GM21526 (cell line): ENCODE measurements around the gene LIFR.
"Not testable (repeated sequence)": the region's sequence is repeated elsewhere in the genome, so short reads cannot be mapped to it uniquely, and the experiment has no call there.

Source experiments
- ATAC-seq: cut with Tn5 transposase; IDR thresholded peaks from one replicate; pipeline ENCODE4 v1.9.1; 2021; ENCODE audit warnings: moderate library complexity; ENCODE audit not compliant: unreplicated experiment, low FRiP score

LIFR gene

DNA sequence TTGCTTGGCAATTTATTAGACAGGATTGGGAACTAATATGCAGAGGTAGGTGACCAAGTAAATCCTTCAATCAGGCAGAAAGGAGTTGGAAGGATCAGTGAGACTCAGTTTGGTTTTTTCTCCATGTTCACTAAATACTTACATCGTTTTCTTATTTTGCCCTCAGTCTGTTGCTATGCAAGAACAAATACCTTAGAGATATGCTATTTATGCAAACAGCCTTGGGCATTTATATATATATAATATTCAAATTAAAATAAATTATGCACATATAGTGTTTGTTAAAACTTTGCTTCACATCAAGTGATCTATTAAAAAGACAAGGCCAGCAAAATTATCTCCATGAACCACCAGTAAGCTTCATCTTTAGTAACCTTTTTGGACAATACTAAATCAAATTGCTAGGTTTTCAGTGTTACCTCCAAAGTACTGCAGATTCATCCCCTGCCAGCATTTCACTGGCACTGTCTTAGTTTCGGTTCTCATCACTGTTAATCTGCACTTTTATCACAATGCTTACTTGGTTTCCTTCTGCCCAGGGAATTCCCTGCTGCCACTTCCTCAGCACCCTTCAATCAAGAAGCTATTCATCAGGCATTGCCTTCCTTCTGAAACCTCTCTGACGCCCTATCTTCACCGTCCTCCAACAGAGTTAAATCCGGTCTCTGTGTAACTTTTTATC is 26.0 kb upstream of the LIFR start:
- ATAC-seq, result no peak

DNA sequence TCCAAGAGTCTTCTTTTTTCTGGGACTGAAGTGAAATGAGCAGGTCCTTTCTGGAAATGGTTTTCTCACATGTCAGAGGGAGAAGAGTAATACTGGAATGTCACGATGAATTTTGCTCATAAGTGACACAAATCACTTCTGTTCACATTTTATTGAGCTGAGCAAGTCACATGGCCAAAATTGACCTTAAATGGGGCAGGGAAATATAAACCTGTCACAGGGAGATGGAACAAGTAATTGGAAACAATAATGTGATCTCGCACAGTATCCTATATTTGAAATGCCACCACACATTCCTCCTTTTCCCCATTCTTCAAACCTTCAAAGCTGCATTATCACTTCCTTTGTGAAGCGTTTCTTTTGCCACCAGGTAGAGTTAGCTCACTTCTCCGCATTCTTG is 25.2 kb upstream of the LIFR start:
- ATAC-seq, result no peak

DNA sequence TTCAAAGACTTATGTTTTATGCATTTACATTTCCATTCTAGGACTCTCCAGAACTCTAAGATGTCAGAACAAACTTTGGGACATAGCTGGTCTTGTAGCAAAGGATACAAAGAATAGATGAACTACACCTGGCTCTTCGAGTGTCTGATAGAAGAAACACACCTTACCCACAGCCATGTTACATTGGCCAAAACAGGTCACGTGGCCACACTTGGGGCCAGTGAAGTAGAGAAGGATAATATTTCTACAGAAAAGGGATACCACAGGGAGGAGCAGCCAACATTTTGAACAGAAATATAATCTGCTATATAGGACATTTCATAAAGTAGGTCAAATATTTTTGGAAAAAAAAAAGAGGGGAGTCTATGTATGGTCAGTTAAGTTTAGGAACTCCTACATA is 22.7 kb upstream of the LIFR start:
- no peak for ATAC-seq

DNA sequence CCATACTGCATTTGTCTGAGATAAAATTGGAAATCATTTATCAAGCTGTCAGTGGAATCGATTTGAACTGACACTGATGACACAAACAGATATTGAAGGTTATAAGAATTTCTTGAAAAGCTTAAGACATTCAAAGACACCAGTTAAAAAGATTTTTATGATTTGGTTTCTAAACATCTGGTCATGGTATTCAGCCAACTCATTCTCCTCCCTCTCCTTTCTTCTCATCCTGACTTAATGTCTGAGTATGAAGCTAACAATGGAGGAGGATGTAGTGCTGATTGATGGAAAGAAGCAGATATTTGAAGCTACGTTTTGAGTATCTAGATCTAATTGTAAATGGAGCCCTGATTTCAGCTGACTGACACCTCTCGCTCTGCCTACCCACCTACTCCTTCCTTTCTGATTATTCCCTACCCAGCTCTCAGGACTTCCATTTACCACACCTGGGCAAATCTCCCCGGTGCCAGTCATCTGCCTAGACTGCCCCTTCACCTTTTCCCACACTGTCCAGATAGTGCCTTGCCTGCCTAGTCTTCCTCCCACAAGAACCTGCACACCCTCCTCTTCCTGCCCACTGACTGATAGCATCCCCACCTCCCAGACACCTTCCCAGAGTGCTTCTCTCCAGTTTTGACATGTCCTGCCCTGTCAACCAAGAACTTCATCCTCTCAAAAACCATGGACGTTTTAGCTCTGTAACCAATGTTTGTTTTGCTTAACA is 20.7 kb upstream of the LIFR start:
- ATAC-seq, result no peak

DNA sequence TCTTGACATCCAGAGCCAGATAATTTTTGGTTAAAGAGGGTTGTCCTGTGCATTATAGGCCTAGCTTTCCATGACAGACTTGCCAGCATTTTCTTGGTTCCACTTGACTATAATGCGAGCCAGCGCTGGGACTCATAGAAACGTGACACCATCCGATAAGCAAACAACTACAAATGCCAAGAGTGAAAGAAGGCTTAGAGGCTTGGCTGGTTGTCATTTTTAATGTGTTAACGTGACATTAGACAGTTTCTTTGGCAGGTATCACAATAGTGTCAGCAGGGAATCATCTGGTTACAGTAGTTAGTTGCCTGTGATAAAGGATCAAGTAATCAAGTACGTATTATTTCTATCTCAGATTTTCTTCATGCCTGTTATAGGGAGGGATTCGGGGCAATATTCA is 20.0 kb upstream of the LIFR start:
- ATAC-seq, result no peak

DNA sequence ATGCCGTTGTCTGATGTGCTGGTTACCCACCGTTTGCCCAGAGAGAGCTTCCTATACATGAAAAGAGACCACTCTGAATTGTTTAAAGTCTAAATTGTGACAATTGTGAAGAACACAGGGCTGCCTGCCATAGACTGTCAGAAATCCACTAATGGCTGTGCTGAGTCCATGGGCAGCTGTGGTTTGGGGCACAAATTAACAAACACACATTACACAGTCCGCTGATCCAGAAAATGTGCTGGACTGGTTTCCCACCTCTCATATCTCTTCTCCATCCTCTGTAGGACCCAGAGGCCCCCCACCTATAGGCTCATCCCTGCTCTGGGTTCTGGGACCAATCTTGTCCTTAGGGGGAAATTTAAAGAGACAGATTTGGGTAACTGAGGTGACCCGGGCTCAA is 19.0 kb upstream of the LIFR start:
- ATAC-seq, result no peak

DNA sequence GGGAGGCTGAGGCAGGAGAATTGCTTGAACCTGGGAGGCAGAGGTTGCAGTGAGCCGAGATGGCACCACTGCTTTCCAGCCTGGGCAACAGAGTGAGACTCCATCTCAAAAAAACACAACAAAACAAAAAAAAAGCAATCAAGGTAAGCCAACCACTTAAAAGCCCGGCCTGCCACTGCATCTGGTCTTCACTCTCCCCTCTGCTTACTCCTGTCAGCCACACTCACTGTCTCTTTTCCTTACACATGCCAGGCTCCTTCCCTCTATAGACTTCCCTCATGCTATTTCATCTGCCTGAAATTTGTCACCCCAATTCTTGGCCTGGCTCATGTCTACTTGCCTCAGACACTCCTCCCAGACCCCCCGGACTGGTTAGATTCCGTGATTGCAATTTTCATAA is 17.6 kb upstream of the LIFR start:
- no peak for ATAC-seq

DNA sequence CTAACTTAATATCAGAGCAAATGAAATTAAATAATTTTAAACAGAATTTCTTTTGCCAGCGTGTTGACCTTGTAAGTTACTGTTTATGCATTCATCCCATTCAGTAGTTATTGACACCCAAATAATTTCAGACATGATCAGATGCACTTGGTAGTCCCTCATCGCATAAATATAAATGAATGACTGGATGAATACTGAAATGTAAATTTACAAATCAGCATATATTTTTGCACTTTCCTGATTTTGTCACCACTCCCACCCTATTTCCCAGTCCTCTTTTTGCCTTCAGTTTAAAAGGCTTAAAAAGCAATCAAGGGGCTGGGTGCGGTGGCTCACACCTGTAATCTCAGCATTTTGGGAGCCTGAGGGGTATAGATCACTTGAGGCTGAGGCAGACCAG is 17.1 kb upstream of the LIFR start:
- no peak for ATAC-seq

DNA sequence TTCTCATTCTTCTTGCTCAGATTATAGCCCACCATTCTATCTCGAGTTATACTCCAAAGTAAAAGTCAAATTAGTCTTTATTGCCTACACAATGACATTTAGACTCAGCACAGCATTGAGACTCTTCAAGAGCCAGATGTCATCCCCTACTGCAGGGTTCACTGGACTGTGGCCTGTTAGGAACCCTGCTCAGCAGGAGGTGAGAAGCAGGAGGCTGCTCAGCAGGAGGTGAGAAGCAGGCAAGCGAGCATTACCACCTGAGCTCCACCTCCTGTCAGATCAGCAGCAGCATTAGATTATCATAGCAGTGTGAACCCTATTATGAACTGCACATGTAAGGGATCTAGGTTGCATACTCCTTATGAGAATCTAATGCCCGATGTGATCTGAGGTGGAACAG is 12.7 kb upstream of the LIFR start:
- no peak for ATAC-seq

DNA sequence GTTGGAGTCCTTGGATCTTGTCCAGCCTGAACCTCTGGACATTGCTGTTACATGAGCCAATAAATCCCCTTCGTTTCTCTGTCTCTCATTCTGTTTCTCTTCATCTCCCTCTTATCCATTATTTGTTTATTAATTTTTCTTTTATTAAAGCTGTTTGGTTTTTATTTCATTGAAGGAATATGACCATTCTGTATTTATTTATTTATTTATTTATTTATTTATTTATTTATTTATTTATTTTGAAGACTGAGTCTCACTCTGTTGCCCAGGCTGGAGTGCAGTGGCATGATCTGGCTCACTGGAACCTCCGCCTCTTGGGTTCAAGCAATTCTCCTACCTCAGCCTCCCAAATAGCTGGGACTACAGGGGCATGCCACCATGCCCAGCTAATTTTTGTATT is 10.9 kb upstream of the LIFR start:
- ATAC-seq, result not testable (repeated sequence)

DNA sequence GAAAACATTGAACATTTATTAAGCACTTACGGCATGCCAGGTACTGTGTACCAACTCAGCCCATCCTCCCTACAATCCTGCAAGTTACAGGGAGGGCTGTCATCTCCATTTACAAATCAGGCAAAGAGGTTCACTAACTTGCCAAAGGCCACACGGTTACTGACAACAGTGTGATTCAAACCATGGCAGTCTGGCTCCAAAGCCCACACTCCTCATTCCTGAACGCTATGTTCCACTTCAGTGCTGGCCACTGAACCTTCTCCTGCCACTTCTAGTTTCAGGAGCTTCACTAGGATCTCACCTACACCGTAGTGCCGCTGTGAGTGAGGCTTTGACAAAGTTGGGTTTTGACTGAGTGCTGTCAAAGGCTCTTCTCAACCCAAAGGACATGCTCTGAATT is 7.2 kb upstream of the LIFR start:
- no peak for ATAC-seq

DNA sequence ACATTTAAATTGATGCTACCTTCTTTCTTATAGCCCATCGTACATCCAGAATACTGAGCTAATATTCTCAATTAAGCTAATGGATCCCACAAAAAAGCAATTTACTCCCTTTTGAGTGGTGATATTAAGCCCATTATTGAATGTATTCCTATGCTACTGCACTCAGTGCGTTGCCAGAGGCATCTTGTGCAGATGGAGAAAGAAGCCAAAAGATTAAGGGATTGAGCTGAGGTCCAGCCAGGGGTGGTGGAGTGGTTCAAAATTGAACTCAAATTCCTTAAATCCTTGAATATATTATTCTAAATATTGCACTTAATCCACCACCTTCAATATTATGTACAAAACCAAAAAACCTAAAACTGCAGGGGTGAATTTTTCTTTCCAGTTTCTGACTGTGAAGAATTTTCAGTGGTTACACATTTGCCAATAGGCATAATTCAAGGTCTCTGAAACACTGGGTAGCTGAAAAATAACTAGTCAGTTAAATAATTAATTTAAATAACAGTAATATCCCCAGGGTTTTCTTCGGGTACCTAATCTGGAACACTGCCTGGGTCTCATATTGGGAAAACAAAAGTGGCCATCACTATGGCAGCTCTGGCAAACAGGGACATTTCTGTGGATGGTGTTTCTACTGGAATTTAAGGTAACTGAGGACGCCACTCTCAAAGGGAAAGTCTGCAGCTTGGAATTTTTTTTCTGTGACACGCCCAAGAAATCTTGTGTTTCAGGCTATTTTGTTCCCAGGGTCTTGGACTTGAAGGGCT is 6.2 kb upstream of the LIFR start:
- no peak for ATAC-seq

DNA sequence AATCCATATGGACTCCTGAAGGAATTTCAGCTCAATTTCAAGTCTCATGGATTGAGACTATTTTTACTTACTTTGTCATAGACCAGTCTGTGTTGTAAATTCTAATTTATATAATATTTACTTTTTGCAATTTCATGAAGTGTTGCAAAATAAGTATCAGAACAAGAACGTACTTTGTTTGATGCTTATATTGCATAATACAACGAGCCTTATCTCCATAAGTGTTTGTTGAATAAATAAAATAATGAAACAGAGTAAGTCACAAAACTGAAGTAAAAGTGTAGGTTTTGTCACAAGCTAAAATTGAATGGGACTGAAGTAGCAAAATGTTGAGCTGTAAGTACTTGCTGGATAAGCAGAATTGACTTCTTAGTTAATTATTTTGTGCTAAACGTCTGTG is 3.0 kb upstream of the LIFR start:
- ATAC-seq, result no peak

DNA sequence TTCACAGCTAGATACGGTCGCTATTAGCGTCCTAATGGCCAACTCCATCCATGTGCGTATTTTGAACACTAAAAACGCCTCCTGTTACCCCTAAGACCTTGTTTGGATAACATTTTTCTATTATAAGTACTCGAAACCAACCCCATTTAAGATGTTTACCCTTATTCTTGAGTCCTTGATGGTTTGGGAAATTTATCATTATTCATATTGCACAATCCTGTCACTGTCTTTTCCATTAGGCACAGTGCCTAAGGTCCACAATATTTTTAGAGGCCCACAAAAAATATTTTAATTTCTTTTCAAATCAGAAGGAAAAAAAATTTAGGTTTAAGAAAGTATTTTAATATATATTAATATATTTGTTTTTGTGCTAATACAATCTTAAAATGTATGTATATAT is 1.3 kb upstream of the LIFR start:
- no peak for ATAC-seq

DNA sequence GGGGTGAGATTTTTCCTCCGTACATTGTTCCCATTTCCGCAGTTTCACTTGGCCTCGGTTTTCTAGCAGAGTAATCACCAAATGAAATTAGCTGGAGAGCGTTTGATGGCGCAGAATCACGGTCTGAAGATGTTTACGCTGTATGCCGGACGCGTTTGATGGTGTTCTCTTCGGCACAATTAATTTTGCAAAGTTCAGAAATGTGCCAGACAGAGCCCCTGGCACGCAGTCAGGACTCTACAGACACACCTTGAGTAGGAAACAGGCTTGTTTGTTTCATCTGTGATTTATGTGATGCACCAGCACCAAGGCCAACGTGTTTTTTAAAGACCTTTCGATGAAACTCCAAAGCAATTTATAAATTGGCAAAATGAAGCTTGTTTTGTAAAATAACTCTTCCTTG is 863 bp upstream of the LIFR start:
- ATAC-seq, result no peak

DNA sequence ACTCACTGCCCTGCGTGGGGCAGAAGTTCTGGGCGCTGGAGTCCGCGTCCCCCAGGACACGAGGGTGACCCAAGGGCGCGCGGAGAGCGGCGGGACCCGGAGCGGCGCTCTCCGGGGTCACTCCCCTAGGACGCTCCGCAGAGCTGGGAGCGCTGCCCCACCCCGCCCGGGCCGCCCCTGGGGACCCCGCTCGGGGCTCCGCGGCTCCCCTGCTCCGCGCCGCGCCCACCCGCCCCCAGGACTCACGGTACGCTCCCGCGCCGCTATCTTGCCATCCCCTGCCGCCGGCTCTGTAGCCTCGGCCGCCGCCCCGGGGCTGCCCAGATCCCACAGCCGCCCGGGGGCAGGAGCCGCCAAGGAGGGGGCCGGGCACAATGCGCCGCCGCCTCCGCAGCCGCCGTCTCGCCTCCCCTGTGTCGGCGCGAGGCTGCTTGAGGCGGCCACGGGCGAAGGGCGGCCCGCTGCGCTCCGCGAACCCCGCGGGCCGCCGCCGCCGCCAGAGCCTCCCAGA is 303 bp downstream of the LIFR start:
- ATAC-seq, result peak; percentile 46

DNA sequence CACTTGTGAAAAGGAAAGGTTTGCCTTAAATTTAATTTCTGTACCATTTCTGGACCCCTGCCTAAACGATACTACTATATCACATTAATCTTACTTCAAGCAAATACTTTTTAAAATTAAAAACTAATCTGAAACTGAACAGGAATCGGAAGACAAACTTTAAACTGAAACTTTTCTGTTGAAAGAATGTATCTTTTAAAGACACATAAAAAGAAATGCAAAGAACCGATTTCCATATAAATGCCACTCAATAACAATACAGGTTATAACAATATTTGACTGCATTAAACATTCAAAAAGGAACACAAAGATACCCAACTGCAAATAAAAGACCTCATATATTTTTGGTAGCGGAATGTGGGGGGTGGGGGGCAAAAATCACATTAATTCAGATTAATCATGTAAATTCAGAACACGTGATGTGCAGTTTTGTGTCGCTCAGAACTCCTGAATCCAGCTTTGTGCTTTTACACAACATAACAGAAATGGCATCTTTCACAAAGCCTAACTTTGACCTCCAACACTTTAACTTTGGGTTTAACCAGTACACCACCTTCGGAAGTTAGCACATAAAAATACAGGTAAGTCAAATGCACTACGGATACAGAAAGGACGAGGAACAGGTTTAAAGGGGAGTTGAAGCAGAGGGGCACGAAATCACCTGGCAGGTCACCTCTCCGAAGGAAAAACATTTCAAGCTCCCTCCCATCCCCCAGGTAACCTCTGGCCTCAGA is 925 bp downstream of the LIFR start:
- no peak for ATAC-seq

DNA sequence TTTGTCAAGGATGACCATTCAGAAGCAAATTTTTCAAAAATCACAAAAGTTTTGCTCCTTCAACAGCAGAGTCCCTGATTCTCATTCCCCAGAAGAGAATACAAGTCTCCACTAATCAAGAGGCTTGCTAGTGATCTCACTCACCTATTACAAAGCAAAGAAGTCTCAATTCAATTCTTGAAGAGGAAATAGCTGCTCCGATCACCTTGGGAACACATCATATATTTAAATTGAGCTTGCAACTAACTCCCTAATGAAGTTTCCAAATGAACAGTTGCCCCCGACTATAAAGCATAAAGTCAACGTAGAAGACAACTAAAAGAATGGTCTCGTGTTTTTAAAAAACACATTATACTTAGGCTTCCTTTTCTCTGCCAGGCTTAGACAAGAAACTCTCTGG is 1.6 kb downstream of the LIFR start:
- ATAC-seq, result no peak

DNA sequence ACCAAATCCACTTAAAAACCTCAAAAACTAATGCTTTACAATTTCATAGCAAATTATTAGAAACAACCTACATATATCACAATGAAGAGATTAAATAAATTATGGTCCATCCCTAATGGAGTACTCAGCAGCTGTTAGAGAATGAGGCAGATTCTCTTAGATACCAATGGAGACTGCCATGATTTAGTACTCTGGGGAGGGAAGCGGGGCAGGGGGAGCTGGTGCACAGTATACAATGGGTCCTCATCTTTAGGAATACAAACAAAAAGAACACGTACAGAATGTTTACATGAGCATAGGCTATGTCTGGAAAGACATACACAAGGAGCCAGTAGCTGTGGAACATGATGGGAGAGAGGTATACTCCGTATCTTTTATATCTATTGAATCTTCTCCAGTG is 2.0 kb downstream of the LIFR start:
- no peak for ATAC-seq

DNA sequence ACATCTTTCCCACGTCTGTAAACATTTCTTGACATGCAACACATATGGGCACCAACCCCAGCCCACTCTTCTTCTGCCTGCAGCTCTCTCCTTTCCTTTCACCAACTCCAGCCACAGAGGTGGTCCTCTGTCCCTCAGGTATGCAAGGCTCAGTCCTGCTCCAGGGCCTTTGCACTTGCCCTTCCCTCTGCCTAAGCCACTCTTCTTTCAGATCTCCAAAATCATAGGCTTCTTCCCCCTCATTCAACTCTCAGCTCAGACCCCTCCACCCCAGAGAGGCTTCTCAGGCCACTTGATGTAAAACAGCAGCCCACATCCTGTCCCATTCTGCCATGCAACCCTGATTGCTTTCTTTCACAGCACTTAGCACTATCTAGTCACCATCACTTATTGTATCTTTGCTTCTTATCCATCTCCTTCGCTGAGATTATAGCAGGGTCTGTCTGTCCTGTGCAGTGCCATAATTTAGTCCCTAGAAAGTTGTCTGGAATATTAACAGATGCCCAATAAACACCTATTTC is 3.4 kb downstream of the LIFR start:
- ATAC-seq, result no peak
